Measurements from ENCODE around the gene SHISA4.
"Not testable (repeated sequence)": the region's sequence is repeated elsewhere in the genome, so short reads cannot be mapped to it uniquely, and the experiment has no call there.

The SHISA4 gene

DNA sequence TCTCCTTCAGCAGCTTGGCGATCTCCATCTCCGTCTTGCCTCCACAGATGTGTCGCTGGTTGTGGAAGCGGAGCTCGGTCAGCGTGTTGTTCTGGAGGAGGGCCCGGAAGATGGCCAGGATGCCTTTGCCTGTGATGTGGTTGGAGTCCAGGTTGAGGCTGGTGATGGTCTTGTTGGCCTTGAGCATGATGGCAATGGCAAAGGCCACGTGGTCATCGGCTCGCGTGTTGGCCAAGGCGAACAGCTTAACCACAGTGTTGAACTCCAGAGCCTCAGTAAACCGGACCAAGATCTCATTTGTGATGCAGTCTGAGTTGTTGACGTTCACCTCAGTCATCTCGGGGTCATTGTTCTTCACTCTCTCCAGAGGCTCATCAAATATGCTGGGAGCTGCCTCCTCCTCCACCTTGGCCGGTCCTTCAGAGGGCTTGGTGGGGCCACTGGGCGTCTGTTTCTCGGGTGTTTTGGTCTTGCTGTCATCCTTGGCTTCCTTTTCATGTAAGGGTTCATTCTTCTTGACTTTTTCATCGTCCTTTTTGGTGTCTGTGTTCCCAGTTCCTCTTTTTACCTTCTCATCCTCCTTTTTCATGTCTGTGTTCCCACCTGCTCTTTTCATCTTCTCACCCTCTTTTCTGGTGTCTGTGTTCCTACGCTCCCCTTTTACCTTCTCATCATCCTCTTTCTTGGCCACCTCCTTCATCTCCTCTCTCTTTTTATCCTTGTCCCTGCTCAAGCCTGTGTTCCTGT lies 11.2 kb downstream of the SHISA4 start:
- DNase-seq, result no peak

- no peak for DNase-seq
Measured at GRCh38 chr1:201900476-201900875, 11.8 kb downstream of the SHISA4 start.

DNA sequence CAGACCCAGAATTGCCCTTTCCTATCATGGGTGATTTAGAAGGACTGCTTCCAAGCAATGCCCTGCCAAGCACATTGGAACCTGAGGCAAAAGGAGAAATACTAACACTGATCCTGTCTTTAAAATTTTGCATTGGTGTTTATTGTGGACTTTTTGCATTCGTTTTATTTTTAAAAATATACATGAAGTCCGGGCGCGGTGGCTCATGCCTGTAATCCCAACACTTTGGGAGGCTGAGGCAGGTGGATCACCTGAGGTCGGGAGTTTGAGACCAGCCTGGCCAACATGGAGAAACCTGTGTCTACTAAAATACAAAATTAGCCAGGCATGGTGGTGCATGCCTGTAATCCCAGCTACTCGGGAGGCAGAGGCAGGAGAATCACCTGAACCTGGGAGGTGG lies 12.3 kb downstream of the SHISA4 start:
- not testable (repeated sequence) for DNase-seq

GRCh38 chr1:201902198-201902597 lies 13.5 kb downstream of the SHISA4 start:
- DNase-seq, result no peak

DNA sequence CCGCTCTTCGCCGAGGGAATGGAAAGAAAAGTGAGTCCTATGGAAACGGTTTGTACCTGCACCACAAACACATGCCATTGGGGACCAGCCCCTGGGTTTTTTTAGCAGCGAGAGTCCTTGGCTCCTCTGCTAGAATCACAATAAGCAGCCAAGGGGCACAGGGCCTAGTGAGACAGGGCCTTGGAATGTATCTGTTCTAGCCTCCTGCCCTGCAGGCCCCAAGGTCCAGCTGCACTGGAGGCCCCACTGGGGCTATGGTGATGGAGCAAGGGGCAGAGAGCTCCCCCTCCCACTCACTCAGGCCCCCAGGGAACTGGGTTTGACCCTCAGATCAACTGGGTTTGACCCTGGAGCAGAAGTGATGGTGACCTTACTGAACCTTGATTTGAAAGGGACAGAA lies 14.4 kb downstream of the SHISA4 start:
- no peak for DNase-seq

GRCh38 chr1:201904579-201904978 lies 15.9 kb downstream of the SHISA4 start:
- DNase-seq, result no peak

DNA sequence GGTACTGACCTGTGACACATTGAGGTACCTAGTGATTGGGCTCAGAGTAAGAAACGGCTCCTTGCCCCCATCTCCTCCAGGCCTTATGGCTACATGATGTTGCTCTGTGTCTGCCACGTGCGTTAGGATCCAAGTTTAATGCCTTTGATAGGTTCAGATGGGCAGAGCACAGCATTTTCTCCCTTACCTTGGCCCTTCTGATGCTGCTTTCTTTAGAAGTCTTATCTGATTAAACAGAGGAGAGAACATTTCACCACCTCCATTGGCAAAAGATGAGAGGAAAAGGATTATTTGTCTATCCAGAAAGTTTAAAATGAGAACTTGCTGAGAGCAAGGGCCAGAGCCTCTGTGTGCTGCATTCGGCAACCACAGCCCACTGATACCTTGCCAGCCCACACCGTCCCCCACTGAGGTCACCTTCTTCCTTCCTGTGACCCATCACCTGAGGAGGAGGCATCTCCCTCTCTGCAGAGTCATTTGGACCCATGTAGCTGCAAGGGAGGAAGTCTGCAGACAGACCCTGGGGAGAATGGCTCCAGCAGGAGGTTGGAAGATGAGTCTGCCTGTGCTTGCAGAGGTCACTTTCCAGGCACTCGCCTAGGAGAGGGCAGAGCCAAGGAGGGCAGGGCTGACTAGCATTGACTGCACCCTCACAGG lies 16.7 kb downstream of the SHISA4 start:
- peak in 1 of 5 experiments; percentile 48 for DNase-seq

DNA sequence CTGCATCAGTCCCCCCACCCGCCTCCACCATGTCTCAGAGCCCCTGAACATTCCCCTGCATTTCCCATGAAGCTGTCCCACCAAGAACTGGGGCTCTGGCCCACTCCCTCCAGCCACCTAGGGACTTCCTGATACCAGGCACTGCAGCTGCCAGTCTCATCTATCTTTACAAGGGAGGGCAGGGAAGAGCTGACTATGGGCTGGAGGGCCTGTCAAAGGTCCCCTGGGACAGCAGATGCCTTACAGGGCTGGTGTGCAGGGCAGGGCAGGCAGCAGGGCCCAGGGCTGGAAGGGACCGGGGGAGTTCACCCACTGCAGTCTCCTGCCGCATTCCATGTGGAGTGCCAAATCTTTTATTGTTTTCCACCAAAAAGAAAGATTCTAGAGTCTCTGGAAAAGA lies 17.6 kb downstream of the SHISA4 start:
- DNase-seq, result no peak

DNA sequence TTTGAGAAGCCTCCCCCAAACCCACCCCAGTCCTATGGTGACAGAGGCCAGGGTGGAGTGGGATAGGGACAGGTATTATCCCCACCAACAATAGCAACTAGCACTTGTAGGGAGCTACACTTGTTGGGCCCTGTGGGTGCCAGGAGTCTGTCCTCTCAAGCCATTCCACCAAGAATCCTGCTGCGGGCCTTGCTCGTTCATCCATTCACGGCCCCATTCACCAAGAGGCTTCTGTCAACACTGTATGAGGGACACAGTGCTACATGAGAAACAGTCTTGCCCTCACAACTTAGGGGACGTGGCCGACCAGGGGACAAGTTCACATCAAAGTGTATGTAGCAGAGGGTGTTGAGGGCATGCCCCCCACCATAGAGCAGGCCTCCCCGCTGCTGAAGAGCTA lies 18.9 kb downstream of the SHISA4 start:
- DNase-seq, result no peak

- no peak for DNase-seq
Measured at GRCh38 chr1:201911826-201912571, 23.3 kb downstream of the SHISA4 start.

GRCh38 chr1:201912832-201913231 lies 24.1 kb downstream of the SHISA4 start:
- no peak for DNase-seq

GRCh38 chr1:201914456-201915235 lies 25.9 kb downstream of the SHISA4 start:
- DNase-seq, result no peak

GRCh38 chr1:201916649-201917249 lies 28.1 kb downstream of the SHISA4 start:
- peak in 1 of 5 experiments; percentile 14 for DNase-seq

- no peak for DNase-seq
Measured at GRCh38 chr1:201917362-201918033, 28.8 kb downstream of the SHISA4 start.

GRCh38 chr1:201918343-201918742 lies 29.6 kb downstream of the SHISA4 start:
- no peak for DNase-seq

DNA sequence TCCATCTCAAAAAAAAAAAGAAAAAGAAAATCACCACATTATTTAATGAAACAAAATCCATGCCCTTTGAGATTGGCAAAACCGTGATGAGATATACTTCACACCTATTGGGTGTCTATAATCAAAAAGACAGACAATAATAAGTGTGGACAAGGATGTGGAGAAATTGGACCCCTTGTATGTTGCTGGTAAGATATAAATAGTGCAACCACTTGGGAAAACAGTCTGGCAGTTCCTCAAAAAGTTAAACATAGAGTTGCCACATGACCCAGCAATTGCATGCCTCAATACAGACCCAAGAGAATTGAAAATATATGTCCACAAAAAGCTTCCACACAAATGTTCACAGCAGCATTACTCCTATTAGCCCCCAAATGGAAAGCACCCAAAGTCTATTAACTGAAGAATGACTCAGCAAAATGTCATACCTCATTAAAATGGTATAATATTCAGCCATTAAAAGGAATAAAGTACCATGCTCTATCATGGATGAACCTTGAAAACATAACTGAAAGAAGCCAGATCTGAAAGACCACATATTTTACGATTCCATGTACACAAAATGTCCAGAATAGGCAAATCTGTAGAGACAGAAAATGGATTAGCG lies 33.4 kb downstream of the SHISA4 start:
- DNase-seq, result no peak

DNA sequence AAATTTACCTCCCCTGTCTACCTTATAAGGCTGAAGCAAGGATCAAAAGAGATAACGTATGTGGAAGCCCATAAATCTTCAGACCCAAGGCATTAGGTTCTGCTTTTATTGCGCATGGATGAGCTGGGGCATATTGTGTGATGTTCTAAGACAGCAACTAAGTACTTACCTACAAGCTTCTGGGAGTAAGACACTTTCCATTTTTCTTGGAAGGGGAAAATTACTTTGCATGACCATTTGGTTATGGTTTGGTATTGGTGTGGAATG lies 36.5 kb downstream of the SHISA4 start:
- DNase-seq, result no peak

- DNase-seq, result no peak
Measured at GRCh38 chr1:201925981-201926645, 37.4 kb downstream of the SHISA4 start.

DNA sequence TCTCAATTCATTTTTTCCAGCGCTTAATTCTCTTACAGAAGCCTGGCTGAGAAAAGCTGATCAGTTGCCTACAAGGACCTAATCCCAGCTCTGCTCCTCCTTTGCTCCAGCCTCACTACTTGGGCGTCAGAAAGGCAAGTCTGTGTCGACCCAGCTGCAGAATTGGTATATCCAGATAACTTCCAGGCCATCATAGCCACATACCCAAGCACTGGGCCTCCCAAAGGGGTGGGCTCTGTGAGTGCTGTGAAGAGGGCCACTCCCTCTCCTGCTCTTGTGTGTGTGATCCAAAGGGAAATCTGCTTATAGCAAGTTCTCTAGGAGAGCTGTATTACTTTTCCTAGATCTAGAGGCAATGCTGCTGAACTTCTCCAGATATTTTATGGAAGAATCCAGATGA lies 39.6 kb downstream of the SHISA4 start:
- DNase-seq, result no peak

DNA sequence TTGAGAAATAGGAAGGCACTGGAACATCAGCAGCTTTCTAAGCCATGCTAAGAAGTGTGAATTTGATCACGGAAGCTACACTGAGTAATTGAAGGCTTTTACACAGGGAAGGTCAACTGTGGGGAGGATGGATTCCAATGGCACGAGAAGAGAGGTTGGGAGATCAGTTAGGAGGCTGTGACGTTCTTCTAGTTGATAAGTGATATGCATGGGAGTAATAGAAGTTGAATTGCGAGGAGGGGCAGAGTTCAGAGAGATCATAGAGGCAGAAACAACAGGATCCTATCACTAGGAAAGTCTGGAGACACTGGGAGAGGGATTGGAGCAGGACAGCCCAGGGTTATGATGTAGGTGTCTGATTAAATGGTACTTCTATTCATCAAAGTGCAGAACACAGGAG lies 41.4 kb downstream of the SHISA4 start:
- DNase-seq, result no peak

GRCh38 chr1:201930803-201931202 lies 42.1 kb downstream of the SHISA4 start:
- no peak for DNase-seq
